NB4 (cell line): ENCODE results near the gene PBX1.
"Not testable (repeated sequence)": the region's sequence is repeated elsewhere in the genome, so short reads cannot be mapped to it uniquely, and the experiment has no call there.

Experiments used
- CTCF ChIP-seq: IDR thresholded peaks from one replicate; pipeline ENCODE4 v1.5.1; 2012; ENCODE audit warnings: low read depth, low read length
- MAX ChIP-seq: IDR thresholded peaks from 2 replicates; pipeline ENCODE4 v1.6.1; 2011; ENCODE audit warnings: low read depth, low read length
- MYC ChIP-seq: IDR thresholded peaks from 2 replicates; pipeline ENCODE4 v1.6.1; 2011; ENCODE audit warnings: low read depth, low read length
- POLR2A ChIP-seq: IDR thresholded peaks from 2 replicates; pipeline ENCODE4 v1.6.1; 2011; ENCODE audit warnings: mild to moderate bottlenecking; ENCODE audit not compliant: insufficient read length; ENCODE audit errors: extremely low read depth

GRCh38 chr1:164652969-164653368 is 94.0 kb downstream of the PBX1 start:
- TF ChIP-seq POLR2A, CTCF, MAX, MYC: not testable (repeated sequence)
